GM19455 (cell line): Measurements from ENCODE around the gene GC.
"Not testable (repeated sequence)": the region's sequence is repeated elsewhere in the genome, so short reads cannot be mapped to it uniquely, and the experiment has no call there.

Experiments
- ATAC-seq: cut with Tn5 transposase; IDR thresholded peaks from one replicate; pipeline ENCODE4 v1.9.1; 2021; ENCODE audit not compliant: unreplicated experiment

Gene GC

GRCh38 chr4:71769434-71769833 lies 14.4 kb downstream of the GC start:
- ATAC-seq: no peak

- ATAC-seq: no peak
Observed at GRCh38 chr4:71768123-71768522, 15.8 kb downstream of the GC start.

- ATAC-seq: no peak
Observed at GRCh38 chr4:71765821-71766383, 18.0 kb downstream of the GC start.

GRCh38 chr4:71765350-71765749 lies 18.5 kb downstream of the GC start:
- ATAC-seq: no peak

- ATAC-seq: no peak
Observed at GRCh38 chr4:71752383-71753042, 31.4 kb downstream of the GC start.

- no peak for ATAC-seq
Observed at GRCh38 chr4:71749008-71749594, 34.8 kb downstream of the GC start.

- no peak for ATAC-seq
Observed at GRCh38 chr4:71746379-71746778, 37.5 kb downstream of the GC start.

- not testable (repeated sequence) for ATAC-seq
Observed at GRCh38 chr4:71738782-71739181, 45.1 kb downstream of the GC start.

- ATAC-seq: no peak
Observed at GRCh38 chr4:71732706-71733105, 51.2 kb downstream of the GC start.

- no peak for ATAC-seq
Observed at GRCh38 chr4:71732066-71732465, 51.8 kb downstream of the GC start.

- ATAC-seq: no peak
Observed at GRCh38 chr4:71729856-71730255, 54.0 kb downstream of the GC start.

GRCh38 chr4:71713611-71714203 lies 70.2 kb downstream of the GC start:
- peak; percentile 65 for ATAC-seq

GRCh38 chr4:71711985-71712348 lies 71.9 kb downstream of the GC start:
- ATAC-seq: no peak

GRCh38 chr4:71711044-71711984 lies 72.6 kb downstream of the GC start:
- ATAC-seq: no peak

GRCh38 chr4:71709961-71710360 lies 73.9 kb downstream of the GC start:
- ATAC-seq: no peak

GRCh38 chr4:71698141-71698540 lies 85.7 kb downstream of the GC start:
- no peak for ATAC-seq

GRCh38 chr4:71697031-71697430 lies 86.8 kb downstream of the GC start:
- ATAC-seq: no peak

GRCh38 chr4:71694961-71695360 lies 88.9 kb downstream of the GC start:
- ATAC-seq: no peak

- ATAC-seq: no peak
Observed at GRCh38 chr4:71692963-71693362, 90.9 kb downstream of the GC start.

GRCh38 chr4:71692198-71692597 lies 91.7 kb downstream of the GC start:
- ATAC-seq: no peak
